Gastrocnemius medialis (tissue), 4 donors: ENCODE data around the gene MEIS1.

Experiments used
- CTCF ChIP-seq, 5 experiments: fragments of 450-650 bp in 3 of 5; fragments of 200-600 bp in 2 of 5; sonication (generic) in 2 of 5; IDR thresholded peaks in 4 of 5; conservative IDR thresholded peaks in 1 of 5; 1 replicate in 4 of 5; 2 replicates in 1 of 5; pipeline ENCODE4 v1.5.1; 2016 to 2019; ENCODE audit warnings: antibody characterized with exemption in 5 of 5, mild to moderate bottlenecking in 3 of 5, moderate library complexity in 3 of 5
- POLR2A ChIP-seq, 2 donors: fragments of 450-650 bp; IDR thresholded peaks; one replicate each; pipeline ENCODE4 v1.6.1; 2017; ENCODE audit warnings: antibody characterized with exemption in 2 of 2, mild to moderate bottlenecking in 2 of 2, moderate library complexity in 2 of 2

- no peak for TF ChIP-seq CTCF (IDR thresholded peaks at IDR 0.05 in 4 of 5, conservative IDR thresholded peaks at IDR 0.05 in 1 of 5)
- TF ChIP-seq POLR2A (IDR thresholded peaks at IDR 0.05) = no peak
These were observed 138.5 kb downstream of the MEIS1 start for GRCh38 chr2:66573416-66573815.
